Neural cell (in vitro differentiated cells): ENCODE results near the gene PABPC3. TPM values are rescaled to one million over a fixed set of nuclear protein-coding genes. Genes with fewer than 3 reads are reported as not detected.

ENCODE experiments used
- H2AFZ ChIP-seq: fragments of 200-600, 300-800 bp; sonication (generic), shearing (Covaris generic); 2 replicates; pipeline ENCODE4 v1.6.0; 2014; ENCODE audit warnings: low read depth, mild to moderate bottlenecking, antibody characterized with exemption, low read length, moderate library complexity
- H3F3A ChIP-seq: fragments of 200-600 bp; shearing (Covaris generic); 2 replicates; pipeline ENCODE4 v1.6.1; 2016; ENCODE audit warnings: mild to moderate bottlenecking, moderate library complexity, mixed read lengths, antibody characterized with exemption, low read length; ENCODE audit not compliant: insufficient read depth, poor library complexity, severe bottlenecking
- H3K27ac ChIP-seq: fragments of 200-600, 300-800 bp; sonication (generic), shearing (Covaris generic); 2 replicates; pipeline ENCODE4 v1.5.1; 2014; ENCODE audit warnings: mild to moderate bottlenecking, low read length, moderate library complexity
- H3K27me3 ChIP-seq: fragments of 300-800, 200-600 bp; sonication (generic), shearing (Covaris generic); 2 replicates; pipeline ENCODE4 v1.6.0; 2014; ENCODE audit warnings: mild to moderate bottlenecking, low read depth, low read length, moderate library complexity; ENCODE audit not compliant: insufficient read depth
- H3K36me3 ChIP-seq: fragments of 300-800, 200-600 bp; sonication (generic), shearing (Covaris generic); 2 replicates; pipeline ENCODE4 v1.5.1; 2014; ENCODE audit warnings: mild to moderate bottlenecking, antibody characterized with exemption, low read length, moderate library complexity; ENCODE audit not compliant: insufficient read depth
- H3K4me2 ChIP-seq: fragments of 300-800, 200-600 bp; sonication (generic), shearing (Covaris generic); 2 replicates; pipeline ENCODE4 v1.6.0; 2014; ENCODE audit warnings: mild to moderate bottlenecking, low read length
- H3K4me3 ChIP-seq: fragments of 300-800, 200-600 bp; sonication (generic), shearing (Covaris generic); 2 replicates; pipeline ENCODE4 v1.5.1; 2014; ENCODE audit warnings: mild to moderate bottlenecking, low read length, moderate library complexity
- H3K79me2 ChIP-seq: fragments of 200-600 bp; shearing (Covaris generic); replicated peaks from 2 replicates; pipeline ENCODE4 v1.6.0; 2014; ENCODE audit warnings: mild to moderate bottlenecking, low read length, moderate library complexity; ENCODE audit not compliant: insufficient read depth
- H3K9ac ChIP-seq: fragments of 300-800, 200-600 bp; sonication (generic), shearing (Covaris generic); 2 replicates; pipeline ENCODE4 v1.6.1; 2016; ENCODE audit warnings: mild to moderate bottlenecking, low read length, mixed read lengths
- H3K9me2 ChIP-seq: fragments of 200-600 bp; shearing (Covaris generic); 2 replicates; pipeline ENCODE4 v1.6.1; 2016; ENCODE audit warnings: mild to moderate bottlenecking, low read length, mixed read lengths; ENCODE audit not compliant: insufficient read depth
- H3K9me3 ChIP-seq: fragments of 200-600, 300-800 bp; sonication (generic), shearing (Covaris generic); 2 replicates; pipeline ENCODE4 v1.6.1; 2016; ENCODE audit warnings: mild to moderate bottlenecking, mixed run types, low read length, moderate library complexity, mixed read lengths
- H4K20me1 ChIP-seq: fragments of 200-600 bp; shearing (Covaris generic); 2 replicates; pipeline ENCODE4 v1.6.1; 2016; ENCODE audit warnings: mild to moderate bottlenecking, mixed run types; ENCODE audit not compliant: insufficient read depth
- EP300 ChIP-seq: fragments of 450-650 bp; conservative IDR thresholded peaks from 2 replicates; pipeline ENCODE4 v1.6.1; 2014; ENCODE audit warnings: antibody characterized with exemption, mild to moderate bottlenecking, moderate library complexity; ENCODE audit not compliant: poor library complexity, severe bottlenecking
- EZH2 ChIP-seq: fragments of 200-600, 300-800 bp; shearing (Covaris generic), sonication (generic); IDR thresholded peaks from 2 replicates; pipeline ENCODE4 v1.6.1; 2014; ENCODE audit warnings: antibody characterized with exemption, low read length, borderline replicate concordance, mild to moderate bottlenecking; ENCODE audit not compliant: insufficient read depth, poor library complexity, severe bottlenecking
- MXI1 ChIP-seq: fragments of 450-650 bp; conservative IDR thresholded peaks from 2 replicates; pipeline ENCODE4 v1.6.1; 2014; ENCODE audit warnings: antibody characterized with exemption, mild to moderate bottlenecking; ENCODE audit not compliant: poor library complexity, severe bottlenecking
- POLR2AphosphoS5 ChIP-seq: IDR thresholded peaks from 2 replicates; pipeline ENCODE4 v1.6.1; 2012
- RAD21 ChIP-seq: fragments of 450-650 bp; conservative IDR thresholded peaks from 2 replicates; pipeline ENCODE4 v1.6.1; 2014; ENCODE audit warnings: antibody characterized with exemption, mild to moderate bottlenecking, moderate library complexity
- SMC3 ChIP-seq: fragments of 450-650 bp; conservative IDR thresholded peaks from 2 replicates; pipeline ENCODE4 v1.6.1; 2014; ENCODE audit warnings: antibody characterized with exemption, mild to moderate bottlenecking, moderate library complexity; ENCODE audit not compliant: poor library complexity
- TAF1 ChIP-seq: IDR thresholded peaks from 2 replicates; pipeline ENCODE4 v1.6.1; 2012; ENCODE audit warnings: low read depth
- polyA plus RNA-seq: library from polyadenylated mRNA; depleted of rRNA; stranded (reverse); fragments of >200 nt; gene quantifications from 2 replicates; pipeline ENCODE4 v1.2.3, GENCODE V29; 2014
- TF ChIP-seq, protein P1 (sequence below): fragments of 450-650 bp; IDR thresholded peaks from 2 replicates; pipeline ENCODE4 v1.5.1; 2014; ENCODE audit warnings: antibody characterized with exemption, mild to moderate bottlenecking, moderate library complexity; ENCODE audit not compliant: poor library complexity, severe bottlenecking
- TF ChIP-seq, protein P2 (sequence below): IDR thresholded peaks from 2 replicates; pipeline ENCODE4 v1.6.1; 2012; ENCODE audit warnings: borderline replicate concordance

PABPC3 gene
- polyA plus RNA-seq, 1 donor from 2014 or later, result not detected

DNA sequence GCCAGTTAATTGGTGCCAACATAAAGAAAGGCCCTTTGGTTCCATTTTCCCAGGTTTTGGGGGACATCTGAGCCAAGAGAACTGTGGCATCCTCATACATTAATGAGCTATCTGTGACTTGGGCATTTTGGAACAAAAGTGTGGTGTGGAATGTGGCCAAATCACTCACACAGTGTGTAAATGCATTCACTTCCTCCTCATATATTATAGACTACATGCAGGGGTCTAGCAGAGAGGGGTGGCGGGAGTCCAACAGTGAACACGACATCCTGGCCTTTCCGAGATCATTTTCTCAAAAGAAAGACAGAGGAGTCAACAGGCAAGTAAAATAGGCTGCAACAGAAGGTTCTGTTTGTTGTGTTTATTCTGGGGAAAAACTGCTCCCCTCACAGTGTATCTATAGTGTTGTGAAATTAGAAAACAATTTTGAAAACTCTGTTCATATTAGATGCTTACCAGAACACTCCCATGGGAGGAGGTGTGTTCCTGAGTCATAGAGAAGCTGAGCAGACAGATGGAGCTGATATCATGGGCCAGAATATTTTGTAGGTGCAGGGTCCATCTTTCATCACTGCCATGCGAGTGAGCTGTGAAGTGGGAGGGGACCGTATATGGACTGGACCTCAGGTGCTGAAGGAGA lies 36.9 kb downstream of the PABPC3 start:
- no peak overlapping the region for H3K4me2 ChIP-seq
- TF ChIP-seq TAF1 (no peak), MXI1 (no peak), SMC3 (no peak), EP300 (no peak)
- TF ChIP-seq, protein P1, sequence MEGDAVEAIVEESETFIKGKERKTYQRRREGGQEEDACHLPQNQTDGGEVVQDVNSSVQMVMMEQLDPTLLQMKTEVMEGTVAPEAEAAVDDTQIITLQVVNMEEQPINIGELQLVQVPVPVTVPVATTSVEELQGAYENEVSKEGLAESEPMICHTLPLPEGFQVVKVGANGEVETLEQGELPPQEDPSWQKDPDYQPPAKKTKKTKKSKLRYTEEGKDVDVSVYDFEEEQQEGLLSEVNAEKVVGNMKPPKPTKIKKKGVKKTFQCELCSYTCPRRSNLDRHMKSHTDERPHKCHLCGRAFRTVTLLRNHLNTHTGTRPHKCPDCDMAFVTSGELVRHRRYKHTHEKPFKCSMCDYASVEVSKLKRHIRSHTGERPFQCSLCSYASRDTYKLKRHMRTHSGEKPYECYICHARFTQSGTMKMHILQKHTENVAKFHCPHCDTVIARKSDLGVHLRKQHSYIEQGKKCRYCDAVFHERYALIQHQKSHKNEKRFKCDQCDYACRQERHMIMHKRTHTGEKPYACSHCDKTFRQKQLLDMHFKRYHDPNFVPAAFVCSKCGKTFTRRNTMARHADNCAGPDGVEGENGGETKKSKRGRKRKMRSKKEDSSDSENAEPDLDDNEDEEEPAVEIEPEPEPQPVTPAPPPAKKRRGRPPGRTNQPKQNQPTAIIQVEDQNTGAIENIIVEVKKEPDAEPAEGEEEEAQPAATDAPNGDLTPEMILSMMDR, result no peak

GRCh38 chr13:25135896-25136295 lies 40.0 kb downstream of the PABPC3 start:
- no peak overlapping the region for H3K9ac ChIP-seq
- peaks cover 11% of the 10 kb centered on the region for H3F3A ChIP-seq
- no peaks in the 10 kb centered on the region for H3K36me3 ChIP-seq
- H2AFZ ChIP-seq, result no peak overlapping the region
- no peaks in the 10 kb centered on the region for H4K20me1 ChIP-seq
- no peaks in the 10 kb centered on the region for H3K9me2 ChIP-seq
- no peaks in the 10 kb centered on the region for H3K79me2 ChIP-seq
- no peak overlapping the region for H3K4me2 ChIP-seq
- TF ChIP-seq TAF1 (no peak), EZH2 (no peak), RAD21 (no peak), SMC3 (no peak), POLR2AphosphoS5 (no peak), MXI1 (no peak), EP300 (no peak)
- TF ChIP-seq, protein P1, result no peak
- TF ChIP-seq, protein P2, sequence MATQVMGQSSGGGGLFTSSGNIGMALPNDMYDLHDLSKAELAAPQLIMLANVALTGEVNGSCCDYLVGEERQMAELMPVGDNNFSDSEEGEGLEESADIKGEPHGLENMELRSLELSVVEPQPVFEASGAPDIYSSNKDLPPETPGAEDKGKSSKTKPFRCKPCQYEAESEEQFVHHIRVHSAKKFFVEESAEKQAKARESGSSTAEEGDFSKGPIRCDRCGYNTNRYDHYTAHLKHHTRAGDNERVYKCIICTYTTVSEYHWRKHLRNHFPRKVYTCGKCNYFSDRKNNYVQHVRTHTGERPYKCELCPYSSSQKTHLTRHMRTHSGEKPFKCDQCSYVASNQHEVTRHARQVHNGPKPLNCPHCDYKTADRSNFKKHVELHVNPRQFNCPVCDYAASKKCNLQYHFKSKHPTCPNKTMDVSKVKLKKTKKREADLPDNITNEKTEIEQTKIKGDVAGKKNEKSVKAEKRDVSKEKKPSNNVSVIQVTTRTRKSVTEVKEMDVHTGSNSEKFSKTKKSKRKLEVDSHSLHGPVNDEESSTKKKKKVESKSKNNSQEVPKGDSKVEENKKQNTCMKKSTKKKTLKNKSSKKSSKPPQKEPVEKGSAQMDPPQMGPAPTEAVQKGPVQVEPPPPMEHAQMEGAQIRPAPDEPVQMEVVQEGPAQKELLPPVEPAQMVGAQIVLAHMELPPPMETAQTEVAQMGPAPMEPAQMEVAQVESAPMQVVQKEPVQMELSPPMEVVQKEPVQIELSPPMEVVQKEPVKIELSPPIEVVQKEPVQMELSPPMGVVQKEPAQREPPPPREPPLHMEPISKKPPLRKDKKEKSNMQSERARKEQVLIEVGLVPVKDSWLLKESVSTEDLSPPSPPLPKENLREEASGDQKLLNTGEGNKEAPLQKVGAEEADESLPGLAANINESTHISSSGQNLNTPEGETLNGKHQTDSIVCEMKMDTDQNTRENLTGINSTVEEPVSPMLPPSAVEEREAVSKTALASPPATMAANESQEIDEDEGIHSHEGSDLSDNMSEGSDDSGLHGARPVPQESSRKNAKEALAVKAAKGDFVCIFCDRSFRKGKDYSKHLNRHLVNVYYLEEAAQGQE, result no peak
- H3K27ac ChIP-seq, result no peak overlapping the region
- no peaks in the 10 kb centered on the region for H3K9me3 ChIP-seq
- H3K27me3 ChIP-seq, result no peaks in the 10 kb centered on the region
- H3K4me3 ChIP-seq, result no peak overlapping the region

More for the DNA sequence above, 36.9 kb downstream of the PABPC3 start:
- H3K36me3 ChIP-seq, result no peaks in the 10 kb centered on the region
- H3K9me3 ChIP-seq, result no peaks in the 10 kb centered on the region
- no peaks in the 10 kb centered on the region for H3K27me3 ChIP-seq
- no peaks in the 10 kb centered on the region for H3K9me2 ChIP-seq
- no peak overlapping the region for H3K9ac ChIP-seq
- no peaks in the 10 kb centered on the region for H3K79me2 ChIP-seq
- H3K4me3 ChIP-seq, result no peak overlapping the region
- no peak overlapping the region for H3K27ac ChIP-seq
- no peaks in the 10 kb centered on the region for H4K20me1 ChIP-seq
- no peak overlapping the region for H2AFZ ChIP-seq
- peaks cover 11% of the 10 kb centered on the region for H3F3A ChIP-seq
